Panc1 (cell line): ENCODE measurements around the gene DAD1. TPM values are rescaled to one million over a fixed set of nuclear protein-coding genes. Genes with fewer than 3 reads are reported as not detected.

Experiments
- ATAC-seq: fragments of 200-7000 bp; cut with Tn5 transposase; 2 replicates; pipeline ENCODE4 v1.9.1; 2020; ENCODE audit warnings: mild to moderate bottlenecking, moderate library complexity
- BruUV-seq: library from RNA; stranded (reverse); fragments of 400-500 nt; replicated peaks from 2 replicates; lab custom pipeline; 2021; lab: Mats Ljungman, UMichigan
- CTCF ChIA-PET: fragments of 300-600 bp; sonication (Branson Sonifier 250); formaldehyde crosslinking; loops from one replicate; lab custom pipeline; 2022; ENCODE audit warnings: antibody characterized with exemption; lab: Charles Lee
- POLR2A ChIA-PET: fragments of 300-600 bp; sonication (Branson Sonifier 250); formaldehyde crosslinking; loops from one replicate; lab custom pipeline; 2022; ENCODE audit warnings: antibody characterized with exemption; lab: Charles Lee
- DNase-seq: peaks from one replicate; pipeline ENCODE4 v3.0.0-alpha.2; 2010; ENCODE audit warnings: low read depth, low spot score
- H3K27ac ChIP-seq: 2 replicates; pipeline ENCODE4 v1.5.1; 2011; ENCODE audit warnings: mild to moderate bottlenecking, low read length, inconsistent platforms
- H3K27me3 ChIP-seq: fragments of 200-500 bp; sonication (Bioruptor generic); 2 replicates; pipeline ENCODE4 v1.6.0; 2014; ENCODE audit warnings: low read length, inconsistent platforms; ENCODE audit not compliant: control insufficient read depth, insufficient read depth
- H3K36me3 ChIP-seq: fragments of 200-500 bp; sonication (Bioruptor generic); 2 replicates; pipeline ENCODE4 v1.5.1; 2014; ENCODE audit warnings: inconsistent platforms, mild to moderate bottlenecking, low read length, moderate library complexity; ENCODE audit not compliant: control insufficient read depth, insufficient read depth
- H3K4me1 ChIP-seq: 2 replicates; pipeline ENCODE4 v1.5.1; 2011; ENCODE audit warnings: inconsistent platforms, mild to moderate bottlenecking, low read length, moderate library complexity; ENCODE audit not compliant: control insufficient read depth, insufficient read depth
- H3K4me3 ChIP-seq, 2 experiments: 2 replicates each; pipeline ENCODE4 v1.5.1; 2011 to 2012; ENCODE audit warnings: low read depth in 2 of 2, low read length in 2 of 2, mild to moderate bottlenecking in 2 of 2, inconsistent platforms in 1 of 2, moderate library complexity in 1 of 2
- H3K9me3 ChIP-seq: fragments of 200-500 bp; sonication (Bioruptor generic); 2 replicates; pipeline ENCODE4 v1.5.1; 2014; ENCODE audit warnings: low read depth, mild to moderate bottlenecking, inconsistent platforms, low read length, moderate library complexity; ENCODE audit not compliant: control insufficient read depth, insufficient read depth
- CTCF ChIP-seq: fragments of 450-650 bp; IDR thresholded peaks from 2 replicates; pipeline ENCODE4 v1.5.1; 2017; ENCODE audit warnings: mild to moderate bottlenecking
- POLR2AphosphoS5 ChIP-seq: IDR thresholded peaks from 2 replicates; pipeline ENCODE4 v1.6.1; 2012; ENCODE audit warnings: mild to moderate bottlenecking, low read depth, low read length, moderate library complexity
- REST ChIP-seq, 2 experiments: IDR thresholded peaks; 2 replicates each; pipeline ENCODE4 v1.6.1; 2011 to 2012; ENCODE audit warnings: low read depth in 2 of 2, control low read depth in 1 of 2, low read length in 1 of 2, mild to moderate bottlenecking in 1 of 2, moderate library complexity in 1 of 2; ENCODE audit not compliant: insufficient read depth in 1 of 2
- SIN3A ChIP-seq: IDR thresholded peaks from 2 replicates; pipeline ENCODE4 v1.6.1; 2012; ENCODE audit warnings: low read depth, mild to moderate bottlenecking, low read length, moderate library complexity, borderline replicate concordance; ENCODE audit not compliant: insufficient read depth
- TCF7L2 ChIP-seq: IDR thresholded peaks from 2 replicates; pipeline ENCODE4 v1.6.1; 2011; ENCODE audit warnings: mild to moderate bottlenecking, low read depth, low read length, inconsistent platforms
- in situ Hi-C: cut with HindIII; loops from 2 replicates; pipeline ENCODE4 v1.10.0; 2016; ENCODE audit warnings: low sequenced_read_pairs, low pct_unique_long_range_greater_than_20kb
- intact Hi-C: fragments of 100-400 bp; cut with micrococcal nuclease; formaldehyde crosslinking; loops from one replicate; pipeline ENCODE4 v1.10.0; 2022; ENCODE audit not compliant: unreplicated experiment
- total RNA-seq: library from RNA; stranded (reverse); gene quantifications from one replicate; pipeline ENCODE4 v1.2.1, GENCODE V29; 2021; ENCODE audit not compliant: unreplicated experiment

DAD1 gene
- total RNA-seq, 1 experiment from 2014 or later: 163 TPM

- POLR2A ChIA-PET: no interaction called here
- BruUV-seq: no TSS peak
- in situ Hi-C loops (no loop called here), intact Hi-C loops (no loop called here)
- ATAC-seq: no peak
- Histone ChIP-seq H3K4me1 (no peaks in the 10 kb centered on the region), H3K4me3 (no peak overlapping the region), H3K36me3 (no peaks in the 10 kb centered on the region), H3K27ac (no peak overlapping the region), H3K9me3 (no peaks in the 10 kb centered on the region), H3K27me3 (peaks cover 2% of the 10 kb centered on the region; the same call in 1 of the 2 replicates)
- CTCF ChIA-PET: no interaction called here
- DNase-seq: no peak
- TF ChIP-seq SIN3A (no peak), REST (IDR thresholded peaks at IDR 0.05; ENCODE audit: insufficient read depth in 1 of 2, low read depth in 2 of 2, low read length in 1 of 2) (no peak), CTCF (no peak), POLR2AphosphoS5 (no peak), TCF7L2 (no peak)
Measured at GRCh38 chr14:22524784-22525161, 64.3 kb downstream of the DAD1 start.

GRCh38 chr14:22524115-22524783, 64.8 kb downstream of the DAD1 start:
- intact Hi-C loops (no loop called here), in situ Hi-C loops (no loop called here)
- BruUV-seq: no TSS peak
- no peaks in the 10 kb centered on the region for H3K9me3 ChIP-seq
- TF ChIP-seq SIN3A (no peak), POLR2AphosphoS5 (no peak), CTCF (no peak), TCF7L2 (no peak), REST (IDR thresholded peaks at IDR 0.05; ENCODE audit: insufficient read depth in 1 of 2, low read depth in 2 of 2, low read length in 1 of 2) (no peak)
- no peaks in the 10 kb centered on the region for H3K36me3 ChIP-seq
- POLR2A ChIA-PET: no interaction called here
- peaks cover 2% of the 10 kb centered on the region; the same call in 1 of the 2 replicates for H3K27me3 ChIP-seq
- no peak for DNase-seq
- H3K27ac ChIP-seq: no peak overlapping the region
- CTCF ChIA-PET: no interaction called here
- H3K4me3 ChIP-seq: no peak overlapping the region
- no peaks in the 10 kb centered on the region for H3K4me1 ChIP-seq
- ATAC-seq: no peak
